Measurements from ENCODE around the gene IZUMO3.

Gene IZUMO3

DNA sequence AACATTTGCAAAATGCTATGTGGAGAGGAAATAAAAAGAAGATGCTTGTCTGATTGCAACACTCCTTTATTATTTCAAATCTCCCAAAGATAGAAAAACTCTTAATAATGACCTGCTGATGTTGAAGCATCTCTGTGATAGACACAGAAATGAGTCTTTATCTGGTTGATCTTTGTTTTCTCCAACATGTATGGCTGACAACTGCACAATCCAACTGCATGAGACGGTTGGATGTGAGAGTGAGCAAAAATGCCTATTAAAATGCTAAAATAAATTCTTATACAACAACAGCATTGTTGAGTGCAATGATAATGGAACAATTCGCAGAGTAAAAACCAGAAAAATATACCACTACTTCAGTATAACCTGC is 7.5 kb upstream of the IZUMO3 start:
- no peaks in the 10 kb centered on the region for H3K36me3 ChIP-seq (replicated peaks; ENCODE audit: low read depth, low read length)
- H3K27ac ChIP-seq (ENCODE audit: low read length), result no peak overlapping the region
- no peak overlapping the region for H3K4me2 ChIP-seq (ENCODE audit: low read length)
- H4K20me1 ChIP-seq (ENCODE audit: insufficient read depth, low read length), result no peaks in the 10 kb centered on the region
- no peaks in the 10 kb centered on the region for H3K79me2 ChIP-seq (ENCODE audit: low read length)
- H2AFZ ChIP-seq (ENCODE audit: low read depth, low read length), result no peak overlapping the region
- no peaks in the 10 kb centered on the region for H3K9me3 ChIP-seq (ENCODE audit: insufficient read depth, low read length)
- peaks cover 3% of the 10 kb centered on the region; the same call in 1 of the 2 replicates for H3K4me1 ChIP-seq (ENCODE audit: low read length)
- no peaks in the 10 kb centered on the region for H3K27me3 ChIP-seq (ENCODE audit: low read depth, low read length)
- no peak overlapping the region for H3K9ac ChIP-seq (ENCODE audit: low read length)
- TF ChIP-seq EZH2phosphoT487 (IDR thresholded peaks at IDR 0.05; ENCODE audit: low read depth), result no peak
- TF ChIP-seq, protein P1, sequence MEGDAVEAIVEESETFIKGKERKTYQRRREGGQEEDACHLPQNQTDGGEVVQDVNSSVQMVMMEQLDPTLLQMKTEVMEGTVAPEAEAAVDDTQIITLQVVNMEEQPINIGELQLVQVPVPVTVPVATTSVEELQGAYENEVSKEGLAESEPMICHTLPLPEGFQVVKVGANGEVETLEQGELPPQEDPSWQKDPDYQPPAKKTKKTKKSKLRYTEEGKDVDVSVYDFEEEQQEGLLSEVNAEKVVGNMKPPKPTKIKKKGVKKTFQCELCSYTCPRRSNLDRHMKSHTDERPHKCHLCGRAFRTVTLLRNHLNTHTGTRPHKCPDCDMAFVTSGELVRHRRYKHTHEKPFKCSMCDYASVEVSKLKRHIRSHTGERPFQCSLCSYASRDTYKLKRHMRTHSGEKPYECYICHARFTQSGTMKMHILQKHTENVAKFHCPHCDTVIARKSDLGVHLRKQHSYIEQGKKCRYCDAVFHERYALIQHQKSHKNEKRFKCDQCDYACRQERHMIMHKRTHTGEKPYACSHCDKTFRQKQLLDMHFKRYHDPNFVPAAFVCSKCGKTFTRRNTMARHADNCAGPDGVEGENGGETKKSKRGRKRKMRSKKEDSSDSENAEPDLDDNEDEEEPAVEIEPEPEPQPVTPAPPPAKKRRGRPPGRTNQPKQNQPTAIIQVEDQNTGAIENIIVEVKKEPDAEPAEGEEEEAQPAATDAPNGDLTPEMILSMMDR (IDR thresholded peaks at IDR 0.05; ENCODE audit: low read depth, low read length), result no peak
- H3K4me3 ChIP-seq (ENCODE audit: low read length), result no peak overlapping the region

- H3K36me3 ChIP-seq (replicated peaks; ENCODE audit: low read depth, low read length), result no peaks in the 10 kb centered on the region
- no peak overlapping the region for H2AFZ ChIP-seq (ENCODE audit: low read depth, low read length)
- H3K4me3 ChIP-seq (ENCODE audit: low read length), result no peak overlapping the region
- H3K27me3 ChIP-seq (ENCODE audit: low read depth, low read length), result no peaks in the 10 kb centered on the region
- no peak overlapping the region for H3K4me2 ChIP-seq (ENCODE audit: low read length)
- no peaks in the 10 kb centered on the region for H4K20me1 ChIP-seq (ENCODE audit: insufficient read depth, low read length)
- no peak for TF ChIP-seq EZH2phosphoT487 (IDR thresholded peaks at IDR 0.05; ENCODE audit: low read depth)
- TF ChIP-seq, protein P1 (IDR thresholded peaks at IDR 0.05; ENCODE audit: low read depth, low read length), result no peak
- H3K9me3 ChIP-seq (ENCODE audit: insufficient read depth, low read length), result no peaks in the 10 kb centered on the region
- no peak overlapping the region for H3K9ac ChIP-seq (ENCODE audit: low read length)
- no peak overlapping the region for H3K27ac ChIP-seq (ENCODE audit: low read length)
- no peaks in the 10 kb centered on the region for H3K79me2 ChIP-seq (ENCODE audit: low read length)
- peaks cover 3% of the 10 kb centered on the region; the same call in 1 of the 2 replicates for H3K4me1 ChIP-seq (ENCODE audit: low read length)
These were observed 7.0 kb upstream of the IZUMO3 start for GRCh38 chr9:24552526-24553182.

GRCh38 chr9:24545285-24545684 is 412 bp downstream of the IZUMO3 start:
- no peak overlapping the region for H2AFZ ChIP-seq (ENCODE audit: low read depth, low read length)
- H3K4me3 ChIP-seq (ENCODE audit: low read length), result no peak overlapping the region
- TF ChIP-seq, protein P1 (IDR thresholded peaks at IDR 0.05; ENCODE audit: low read depth, low read length), result no peak
- TF ChIP-seq EZH2phosphoT487 (IDR thresholded peaks at IDR 0.05; ENCODE audit: low read depth), result no peak
- no peaks in the 10 kb centered on the region for H3K79me2 ChIP-seq (ENCODE audit: low read length)
- H3K9ac ChIP-seq (ENCODE audit: low read length), result no peak overlapping the region
- no peak overlapping the region for H3K4me2 ChIP-seq (ENCODE audit: low read length)
- H3K9me3 ChIP-seq (ENCODE audit: insufficient read depth, low read length), result no peaks in the 10 kb centered on the region
- H3K27ac ChIP-seq (ENCODE audit: low read length), result no peak overlapping the region
- no peaks in the 10 kb centered on the region for H3K36me3 ChIP-seq (replicated peaks; ENCODE audit: low read depth, low read length)
- H3K4me1 ChIP-seq (ENCODE audit: low read length), result no peaks in the 10 kb centered on the region
- H4K20me1 ChIP-seq (ENCODE audit: insufficient read depth, low read length), result no peaks in the 10 kb centered on the region
- no peaks in the 10 kb centered on the region for H3K27me3 ChIP-seq (ENCODE audit: low read depth, low read length)

GRCh38 chr9:24518545-24518944 is 27.2 kb downstream of the IZUMO3 start:
- Histone ChIP-seq H3K4me1 (ENCODE audit: low read length) (no peaks in the 10 kb centered on the region), H3K79me2 (ENCODE audit: low read length) (no peaks in the 10 kb centered on the region), H3K9me3 (ENCODE audit: insufficient read depth, low read length) (no peaks in the 10 kb centered on the region), H3K36me3 (replicated peaks; ENCODE audit: low read depth, low read length) (no peaks in the 10 kb centered on the region), H3K4me3 (ENCODE audit: low read length) (no peak overlapping the region), H3K27ac (ENCODE audit: low read length) (no peak overlapping the region), H3K4me2 (ENCODE audit: low read length) (no peak overlapping the region), H3K27me3 (ENCODE audit: low read depth, low read length) (no peaks in the 10 kb centered on the region), H3K9ac (ENCODE audit: low read length) (no peak overlapping the region), H2AFZ (ENCODE audit: low read depth, low read length) (no peak overlapping the region), H4K20me1 (ENCODE audit: insufficient read depth, low read length) (no peaks in the 10 kb centered on the region)
- no peak for TF ChIP-seq EZH2phosphoT487 (IDR thresholded peaks at IDR 0.05; ENCODE audit: low read depth)
- TF ChIP-seq, protein P1 (IDR thresholded peaks at IDR 0.05; ENCODE audit: low read depth, low read length), result no peak
